HTERT RPE-1 (cell line): ENCODE measurements around the gene TMEM125.

ENCODE experiments used
- in situ Hi-C: fragments of 300-500 bp; cut with MboI; formaldehyde crosslinking; loops from 4 replicates; pipeline ENCODE4 v1.14.3; 2020; ENCODE audit warnings: low sequenced_read_pairs

Gene TMEM125

DNA sequence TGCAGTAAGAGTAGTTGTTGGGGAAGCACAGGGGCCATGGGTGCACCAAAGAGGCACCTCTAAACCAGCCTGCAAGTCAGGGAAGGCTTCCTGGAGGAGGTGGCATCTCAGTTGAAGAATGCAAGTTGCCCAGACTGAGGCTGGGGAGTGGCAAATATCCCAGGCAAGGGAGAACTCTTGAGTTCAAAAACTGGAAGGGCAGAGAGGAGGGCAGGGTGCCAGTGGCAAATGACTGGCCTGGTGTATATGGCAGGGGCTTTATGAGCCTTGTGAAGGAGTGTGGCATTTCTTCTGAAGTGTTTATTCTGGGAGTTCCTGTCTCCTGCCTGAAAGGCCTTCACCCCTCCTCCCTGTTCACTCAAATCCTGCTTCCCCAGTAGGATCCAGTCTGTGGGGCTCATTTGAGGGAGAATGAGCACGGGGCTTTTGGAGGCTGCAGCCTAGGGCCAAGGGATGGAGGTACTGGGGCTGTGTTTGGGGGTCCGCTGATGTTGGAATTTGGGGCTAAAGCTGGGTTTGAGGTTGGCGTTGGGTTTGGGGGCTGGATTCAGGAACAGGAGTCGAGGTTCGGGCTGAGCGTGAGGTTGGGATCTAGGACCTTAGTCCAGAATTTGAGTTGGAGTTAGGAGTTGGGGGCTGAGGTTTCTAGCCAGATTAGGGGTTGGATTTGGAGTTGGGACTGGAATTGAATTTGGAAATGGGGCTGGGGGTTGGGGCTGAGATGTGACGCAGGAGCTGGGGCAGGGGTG lies at the start of gene TMEM125:
TMEM125 (plus strand) TSS at position 357 of the 749 bp plus-strand sequence. CDS start 2,740 bp downstream, outside the sequence.
- in situ Hi-C loops: no loop called here

DNA sequence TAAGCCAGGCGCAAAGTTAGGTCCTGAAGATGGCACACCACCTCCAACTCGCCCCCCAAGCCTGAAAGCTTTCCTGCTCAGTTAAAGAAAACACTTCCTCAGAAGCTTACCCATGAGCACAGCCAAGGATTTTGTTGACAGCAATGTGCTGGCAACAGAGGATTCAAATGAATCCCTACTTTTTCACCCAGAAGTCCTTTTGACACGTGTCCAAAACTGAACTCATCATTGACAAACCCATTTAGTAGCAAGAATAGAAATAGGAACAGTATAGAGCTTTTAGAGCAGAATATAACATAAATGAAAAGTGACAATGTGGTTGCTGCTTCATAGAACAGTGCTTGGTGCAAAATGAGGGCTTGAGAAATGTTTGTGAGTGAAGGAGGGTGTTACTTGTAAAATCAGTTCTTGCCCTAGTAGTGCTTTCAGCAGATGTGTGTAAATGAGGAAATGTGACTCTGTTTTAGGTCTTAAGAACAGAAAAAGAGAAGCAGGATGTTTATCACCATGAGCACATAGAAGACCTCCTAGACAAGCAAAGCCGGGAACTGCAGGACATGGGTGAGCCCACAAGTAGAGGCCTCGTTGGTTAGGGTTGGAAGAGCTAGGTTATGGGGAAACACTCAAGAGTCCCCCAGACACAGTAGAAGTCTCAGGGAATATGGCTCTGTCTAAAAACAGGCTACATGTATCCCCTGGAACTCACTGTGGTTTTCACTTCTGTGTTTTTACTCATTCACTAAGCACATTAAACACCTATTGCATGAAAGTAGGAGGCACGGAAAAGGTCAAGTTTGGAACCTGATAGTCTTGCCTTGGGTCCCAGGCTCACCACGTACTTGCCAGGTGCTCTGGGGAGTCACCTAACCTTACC lies 48.6 kb upstream of the TMEM125 start:
- in situ Hi-C loops: no loop called here

- in situ Hi-C loops: no loop called here
Observed at GRCh38 chr1:43221797-43222196, 48.0 kb upstream of the TMEM125 start.

DNA sequence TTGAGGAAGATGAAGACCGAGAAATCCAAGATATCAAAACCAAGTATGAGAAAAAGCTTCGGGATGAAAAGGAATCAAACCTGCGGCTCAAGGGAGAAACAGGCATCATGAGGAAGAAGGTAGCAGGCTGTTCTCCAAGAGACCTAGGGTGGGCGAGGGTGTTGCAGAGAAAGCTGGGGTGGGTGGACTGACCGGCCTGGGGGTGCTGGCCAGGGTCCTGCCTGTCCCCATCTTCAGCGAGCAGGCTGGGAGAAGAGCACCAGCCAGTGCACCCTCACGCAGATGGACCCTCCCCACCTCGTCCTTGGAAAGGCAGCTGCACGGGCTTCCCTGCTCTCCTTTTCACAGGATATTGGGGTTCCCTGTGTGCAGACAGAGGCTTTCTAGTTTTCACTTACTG lies 46.9 kb upstream of the TMEM125 start:
- in situ Hi-C loops: no loop called here

GRCh38 chr1:43225168-43225567 lies 44.6 kb upstream of the TMEM125 start:
- in situ Hi-C loops: no loop called here

- in situ Hi-C loops: no loop called here
Observed at GRCh38 chr1:43227143-43227764, 42.5 kb upstream of the TMEM125 start.

GRCh38 chr1:43229826-43230780 lies 39.7 kb upstream of the TMEM125 start:
- in situ Hi-C loops: no loop called here

GRCh38 chr1:43232074-43232473 lies 37.7 kb upstream of the TMEM125 start:
- in situ Hi-C loops: no loop called here

GRCh38 chr1:43232482-43232881 lies 37.3 kb upstream of the TMEM125 start:
- in situ Hi-C loops: no loop called here

- in situ Hi-C loops: no loop called here
Observed at GRCh38 chr1:43233631-43234030, 36.2 kb upstream of the TMEM125 start.

DNA sequence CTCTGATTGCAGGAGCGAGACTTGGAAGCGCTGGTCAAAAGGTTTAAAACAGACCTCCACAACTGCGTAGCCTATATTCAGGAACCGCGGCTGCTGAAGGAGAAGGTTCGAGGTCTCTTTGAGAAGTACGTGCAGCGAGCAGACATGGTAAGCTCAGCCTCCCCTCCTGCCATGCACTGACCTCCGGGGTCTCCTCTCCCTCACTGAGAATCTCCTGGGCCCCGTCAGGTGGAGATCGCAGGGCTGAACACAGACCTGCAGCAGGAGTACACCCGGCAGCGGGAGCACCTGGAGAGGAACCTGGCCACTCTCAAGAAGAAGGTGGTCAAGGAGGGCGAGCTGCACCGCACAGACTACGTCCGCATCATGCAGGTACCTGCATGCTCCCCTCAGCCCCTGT lies 35.5 kb upstream of the TMEM125 start:
- in situ Hi-C loops: no loop called here

- in situ Hi-C loops: no loop called here
Observed at GRCh38 chr1:43235040-43235439, 34.7 kb upstream of the TMEM125 start.

DNA sequence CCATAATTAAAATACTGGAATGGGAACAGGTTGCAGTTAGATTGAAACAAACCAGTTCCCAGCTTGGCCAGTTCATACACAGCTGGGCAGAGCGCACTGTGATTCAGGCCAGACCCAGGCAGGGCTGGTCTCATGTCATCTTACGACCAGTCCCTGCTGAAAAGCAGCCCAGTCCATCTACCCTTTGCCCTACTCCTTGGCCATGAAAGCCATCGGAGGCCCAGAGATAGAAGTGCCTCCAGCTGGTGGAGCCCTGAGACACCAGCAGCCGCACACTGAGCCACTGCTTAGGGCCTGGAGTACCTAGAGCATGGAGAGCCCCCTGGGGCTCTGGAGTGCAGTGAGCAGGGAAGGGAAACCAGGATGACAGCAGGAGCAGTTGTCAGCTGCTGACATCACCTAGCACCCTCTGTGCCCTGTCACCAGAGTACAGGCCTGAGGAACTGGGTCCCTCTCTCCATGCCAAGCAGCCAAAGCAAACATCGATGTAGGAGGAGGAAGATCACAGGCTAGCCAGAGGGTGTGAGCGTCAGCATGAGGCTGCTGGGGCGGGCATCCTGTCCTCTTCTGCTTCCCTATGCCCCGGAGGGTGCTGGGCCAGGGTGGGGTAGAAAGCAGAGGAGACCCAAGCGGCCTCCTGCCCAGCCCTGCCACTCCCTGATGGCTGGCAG lies 34.2 kb upstream of the TMEM125 start:
- in situ Hi-C loops: no loop called here

DNA sequence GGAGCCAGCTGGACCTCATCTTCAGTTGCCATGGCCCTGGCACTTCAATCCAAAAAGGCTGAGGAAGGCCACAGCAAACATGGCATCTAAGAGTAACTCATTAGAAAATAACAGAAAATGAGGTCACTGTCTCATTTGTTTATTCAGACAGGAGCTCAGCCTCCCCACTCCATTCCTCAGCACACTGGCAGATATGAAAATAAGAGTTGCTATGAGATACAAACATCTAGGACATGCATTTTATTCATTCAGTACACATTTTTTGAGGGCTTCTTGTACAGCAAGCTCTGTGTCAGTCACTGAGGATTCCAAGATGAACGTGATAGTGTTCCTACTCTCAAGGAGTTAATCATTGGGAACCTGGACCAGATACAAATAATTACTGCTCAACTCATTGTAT lies 32.7 kb upstream of the TMEM125 start:
- in situ Hi-C loops: no loop called here

GRCh38 chr1:43238085-43238484 lies 31.7 kb upstream of the TMEM125 start:
- in situ Hi-C loops: no loop called here

DNA sequence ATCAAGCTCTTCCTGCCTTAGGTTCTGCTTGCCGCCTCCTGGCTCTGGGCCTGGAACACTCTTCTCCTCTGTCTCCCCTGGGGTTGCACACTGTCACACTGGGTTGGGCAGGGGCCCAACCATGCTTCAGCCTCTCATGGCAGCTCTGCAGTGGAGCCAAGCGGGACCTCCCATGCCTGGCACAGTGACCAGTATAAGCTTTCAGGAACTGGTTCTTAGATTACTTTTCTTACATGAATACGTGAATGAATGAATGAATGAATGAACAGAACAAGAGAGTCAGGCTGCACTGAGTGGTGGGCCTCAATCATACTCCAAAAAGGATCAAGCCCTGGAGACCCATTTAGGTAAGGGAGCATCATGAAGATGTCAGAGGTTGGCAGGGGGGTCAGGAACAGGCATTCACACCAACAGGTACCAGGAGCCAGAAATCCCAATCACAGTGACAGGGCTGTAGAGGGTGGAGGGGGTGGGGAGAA lies 30.8 kb upstream of the TMEM125 start:
- in situ Hi-C loops: no loop called here

- in situ Hi-C loops: no loop called here
Observed at GRCh38 chr1:43239484-43239883, 30.3 kb upstream of the TMEM125 start.

DNA sequence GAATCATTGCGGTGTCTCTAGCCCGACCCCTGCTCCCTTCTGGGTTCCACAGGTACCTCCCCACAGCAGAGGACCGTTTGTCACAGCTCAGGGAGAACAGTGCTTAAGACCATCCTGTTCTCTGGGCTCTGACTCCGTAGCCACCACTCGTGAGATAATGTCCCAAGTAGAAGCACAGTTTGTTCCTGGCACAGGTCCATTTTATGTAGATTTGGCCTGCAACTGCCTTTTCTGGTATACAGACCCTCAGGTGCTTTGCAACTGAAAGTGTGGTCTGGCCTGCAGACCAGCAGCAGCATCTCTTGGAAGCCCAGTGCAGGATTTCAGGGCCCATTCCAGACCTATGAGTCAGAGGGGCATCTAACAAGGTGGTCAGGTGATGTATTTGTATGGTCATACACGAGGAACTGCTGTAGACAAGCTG lies 28.4 kb upstream of the TMEM125 start:
- in situ Hi-C loops: no loop called here

GRCh38 chr1:43243299-43243698 lies 26.5 kb upstream of the TMEM125 start:
- in situ Hi-C loops: no loop called here
